GM21381 (cell line): ENCODE data around the gene MAP3K5.
"Not testable (repeated sequence)": the region's sequence is repeated elsewhere in the genome, so short reads cannot be mapped to it uniquely, and the experiment has no call there.

Experiments
- ATAC-seq: cut with Tn5 transposase; IDR thresholded peaks from one replicate; pipeline ENCODE4 v1.9.1; 2021; ENCODE audit warnings: mild to moderate bottlenecking, moderate library complexity; ENCODE audit not compliant: unreplicated experiment

Gene MAP3K5

GRCh38 chr6:136728033-136728939 is 64.0 kb downstream of the MAP3K5 start:
- ATAC-seq, result no peak

DNA sequence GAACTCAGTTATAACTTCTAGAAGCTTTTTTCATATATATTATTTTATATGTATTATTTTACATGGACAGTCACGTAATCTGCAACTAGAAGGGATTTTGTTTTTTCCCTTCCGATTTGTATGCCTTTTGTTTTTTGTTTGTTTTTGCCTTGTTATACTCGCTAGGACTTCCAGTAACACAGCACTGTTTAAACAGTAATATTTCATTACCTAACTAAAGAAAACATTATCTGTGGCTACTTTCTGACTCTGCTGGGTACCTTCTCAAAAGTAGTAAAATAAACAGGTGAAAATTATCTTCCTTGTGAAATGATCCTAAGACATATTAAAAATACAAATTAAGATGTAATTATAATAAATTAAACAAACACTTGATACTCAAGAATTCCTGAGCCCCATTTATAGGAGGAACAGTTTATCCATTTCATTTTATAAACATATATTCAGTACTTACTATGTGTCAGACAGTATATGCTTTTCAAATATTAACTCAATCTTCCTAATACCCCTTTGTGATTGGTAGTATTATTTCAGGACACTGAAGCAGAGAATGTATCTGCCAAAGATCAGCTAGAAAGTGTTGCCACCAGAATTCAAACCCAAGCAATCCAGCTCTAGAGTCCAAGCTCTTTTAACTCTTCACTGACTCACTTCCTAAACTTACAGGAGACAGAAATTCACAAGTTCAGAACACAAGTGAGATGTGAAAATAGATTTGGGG is 65.3 kb downstream of the MAP3K5 start:
- no peak for ATAC-seq

- ATAC-seq, result no peak
These were observed 67.2 kb downstream of the MAP3K5 start for GRCh38 chr6:136725124-136725523.

- ATAC-seq, result no peak
These were observed 68.5 kb downstream of the MAP3K5 start for GRCh38 chr6:136723780-136724179.

- no peak for ATAC-seq
These were observed 70.8 kb downstream of the MAP3K5 start for GRCh38 chr6:136721467-136721866.

DNA sequence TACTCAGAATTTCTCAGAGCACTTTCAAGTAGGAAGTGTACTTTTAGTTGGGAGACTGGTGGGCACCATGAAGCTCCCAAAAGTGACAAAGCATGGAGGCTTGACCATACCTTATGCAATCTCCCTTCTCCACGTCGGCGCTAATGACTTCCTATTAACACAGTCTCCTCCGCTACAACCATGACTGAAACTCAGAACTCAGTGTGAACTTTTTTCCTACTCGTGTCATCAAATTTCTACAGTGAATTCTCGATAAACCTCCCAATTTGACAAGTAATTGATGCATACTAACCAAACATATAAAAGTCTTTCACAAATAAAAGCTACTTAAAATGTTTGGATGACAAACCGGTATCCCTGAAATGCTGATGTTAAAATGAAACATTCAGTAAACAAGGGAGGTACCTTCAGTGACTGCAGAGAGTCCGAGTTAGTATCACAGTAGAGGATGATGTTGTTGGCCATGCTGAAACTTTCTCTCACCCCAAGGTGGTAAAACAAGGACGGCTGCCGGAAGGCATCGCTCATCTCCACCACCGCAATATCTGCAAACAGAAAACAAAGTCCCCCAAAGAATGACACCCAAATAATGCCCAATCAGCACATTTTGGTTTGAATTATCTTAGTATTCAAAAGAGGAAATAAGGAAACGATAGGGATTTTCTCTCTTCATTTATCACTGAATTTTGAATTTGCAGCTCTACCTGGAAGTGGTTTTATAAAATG is 72.1 kb downstream of the MAP3K5 start:
- ATAC-seq, result peak; percentile 64

- peak; percentile 31 for ATAC-seq
These were observed 72.8 kb downstream of the MAP3K5 start for GRCh38 chr6:136719280-136720044.

DNA sequence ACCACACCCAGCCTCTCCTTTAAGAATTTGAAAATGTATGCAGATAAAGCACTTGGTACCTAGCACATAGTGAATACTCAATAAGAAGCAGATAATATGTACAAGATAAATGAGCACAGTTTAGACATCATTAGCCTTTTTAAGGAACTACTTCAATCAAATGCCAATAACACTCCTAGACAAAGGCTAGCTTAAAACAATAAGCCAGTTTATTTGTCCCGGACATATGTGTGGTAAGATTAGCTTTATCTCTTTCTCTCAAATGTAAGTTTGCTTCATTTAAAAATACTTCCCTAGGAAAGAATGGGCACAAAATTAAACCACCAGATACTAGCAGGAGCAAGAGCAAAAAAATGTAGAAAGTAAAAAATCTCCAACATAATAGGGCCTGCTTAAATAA is 73.8 kb downstream of the MAP3K5 start:
- ATAC-seq, result no peak

GRCh38 chr6:136717716-136717990 is 74.6 kb downstream of the MAP3K5 start:
- no peak for ATAC-seq

- ATAC-seq, result peak; percentile 42
These were observed 75.2 kb downstream of the MAP3K5 start for GRCh38 chr6:136716917-136717715.

DNA sequence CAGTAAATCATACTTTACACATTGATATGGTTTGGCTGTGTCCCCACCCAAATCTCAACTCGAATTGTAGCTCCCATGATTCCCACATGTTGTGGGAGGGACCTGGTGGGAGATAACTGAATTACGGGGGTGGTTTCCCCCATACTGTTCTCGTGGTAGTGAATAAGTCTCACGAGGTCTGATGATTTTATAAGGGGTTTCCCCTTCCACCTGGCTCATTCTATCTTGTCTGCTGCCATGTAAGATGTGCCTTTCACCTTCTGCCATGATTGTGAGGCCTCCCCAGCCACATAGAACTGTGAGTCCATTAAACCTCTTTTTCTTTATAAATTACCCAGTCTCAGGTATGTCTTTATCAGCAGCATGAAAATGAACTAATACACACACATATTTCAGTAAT is 79.6 kb downstream of the MAP3K5 start:
- not testable (repeated sequence) for ATAC-seq

GRCh38 chr6:136711644-136712043 is 80.6 kb downstream of the MAP3K5 start:
- no peak for ATAC-seq

DNA sequence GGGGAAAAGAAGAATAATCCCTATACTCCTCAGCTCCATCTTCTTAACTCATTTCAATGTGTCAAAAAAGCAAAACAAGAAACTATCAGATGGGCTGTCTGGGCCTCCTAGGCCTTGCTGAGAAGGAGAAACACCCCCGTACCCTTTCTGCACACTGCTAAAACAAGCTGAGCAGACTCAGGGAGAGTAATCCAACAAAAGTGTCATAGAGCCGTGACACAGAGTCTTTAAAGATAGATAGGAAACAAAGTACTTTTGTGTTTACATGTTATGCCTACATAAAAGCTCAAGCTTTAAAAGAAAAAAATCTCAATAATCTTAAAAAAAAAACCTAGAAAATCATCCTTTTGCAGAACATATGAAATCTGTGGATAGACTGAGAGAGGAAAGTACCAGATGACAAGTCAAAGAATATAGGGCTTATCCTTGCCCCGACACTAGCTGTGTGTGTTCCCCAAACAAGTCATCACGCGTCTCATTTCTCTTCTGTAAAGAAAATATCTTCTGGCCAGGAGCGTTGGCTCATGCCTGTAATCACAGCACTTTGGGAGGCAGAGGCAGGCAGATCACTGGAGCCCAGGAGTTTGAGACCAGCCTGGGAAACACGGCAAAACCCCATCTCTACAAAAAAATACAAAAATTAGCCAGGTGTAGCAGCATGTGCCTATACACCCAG is 81.3 kb downstream of the MAP3K5 start:
- no peak for ATAC-seq

- ATAC-seq, result no peak
These were observed 82.8 kb downstream of the MAP3K5 start for GRCh38 chr6:136709429-136709828.

- ATAC-seq, result no peak
These were observed 85.8 kb downstream of the MAP3K5 start for GRCh38 chr6:136706430-136706829.

DNA sequence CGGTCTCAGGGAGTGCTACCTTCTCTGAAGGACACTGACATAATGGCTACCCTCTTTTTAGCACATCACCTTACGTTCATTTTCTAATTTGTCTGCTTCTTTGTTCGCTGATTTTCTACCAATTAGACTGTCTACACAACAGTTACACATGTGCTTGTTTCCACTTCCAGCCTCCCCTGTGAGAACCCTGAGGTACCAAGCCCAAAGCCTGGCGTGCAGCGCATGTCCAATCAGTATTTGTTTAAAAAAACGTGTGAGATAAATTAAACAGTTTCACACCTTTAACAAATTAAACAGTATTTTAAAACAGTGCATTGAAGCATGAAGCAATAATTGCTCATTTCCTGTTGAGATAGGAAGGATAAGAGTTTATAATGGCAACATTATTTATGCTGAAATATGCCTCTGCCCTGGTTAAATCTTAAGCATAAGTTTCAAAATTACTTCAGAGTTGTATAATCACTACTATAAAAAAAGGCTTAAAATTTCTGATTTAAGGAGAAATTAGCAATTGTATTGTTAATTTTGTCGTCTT is 88.9 kb downstream of the MAP3K5 start:
- no peak for ATAC-seq

- no peak for ATAC-seq
These were observed 91.2 kb downstream of the MAP3K5 start for GRCh38 chr6:136701045-136701444.

GRCh38 chr6:136699358-136699757 is 92.9 kb downstream of the MAP3K5 start:
- ATAC-seq, result no peak

DNA sequence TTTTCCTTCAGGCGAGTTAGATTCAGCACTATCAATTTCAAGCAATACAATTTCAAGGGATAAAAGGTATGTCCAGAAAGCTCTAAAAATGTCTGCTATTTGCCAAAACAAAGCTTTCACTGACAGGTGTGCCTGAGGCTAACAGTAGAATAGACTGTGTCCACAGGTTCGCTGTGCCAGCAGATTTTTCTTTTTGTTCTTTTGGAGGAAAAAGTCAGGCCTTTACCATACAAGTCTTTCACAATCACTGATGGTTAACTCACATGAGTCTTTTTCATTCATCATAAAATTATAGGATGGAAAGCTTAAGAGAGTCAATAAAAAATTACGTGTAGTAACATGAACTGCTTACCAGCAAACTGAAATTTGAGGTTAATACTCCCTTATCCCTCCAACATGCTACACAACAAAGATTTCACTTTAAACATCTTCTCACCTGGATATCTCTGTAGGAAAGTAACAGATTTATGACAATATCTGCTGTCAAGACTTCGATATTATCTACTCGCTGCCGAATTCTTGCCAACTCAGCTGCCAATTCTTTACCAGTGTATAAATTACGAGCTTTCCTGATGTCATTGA is 95.4 kb downstream of the MAP3K5 start:
- ATAC-seq, result no peak
